PFSK-1 (cell line): Measurements from ENCODE around the gene MYO5B.

Experiments
- POLR2AphosphoS5 ChIP-seq: IDR thresholded peaks from 2 replicates; pipeline ENCODE4 v1.6.1; 2012; ENCODE audit warnings: low read depth, mild to moderate bottlenecking, control low read depth, low read length, moderate library complexity
- REST ChIP-seq, 2 experiments: IDR thresholded peaks; 2 replicates each; pipeline versions ENCODE4 v1.6.1 to v1.8.0; 2011 to 2012; ENCODE audit warnings: low read depth in 2 of 2, low read length in 2 of 2, control low read depth in 1 of 2, inconsistent platforms in 1 of 2, mild to moderate bottlenecking in 1 of 2, moderate library complexity in 1 of 2; ENCODE audit not compliant: insufficient read depth in 1 of 2
- SIN3A ChIP-seq: IDR thresholded peaks from 2 replicates; pipeline ENCODE4 v1.6.1; 2012; ENCODE audit warnings: mild to moderate bottlenecking, low read length, moderate library complexity, borderline replicate concordance; ENCODE audit not compliant: insufficient read depth

GRCh38 chr18:49886891-49887764 is 307.8 kb downstream of the MYO5B start:
- TF ChIP-seq POLR2AphosphoS5, result no peak
- TF ChIP-seq REST (IDR thresholded peaks at IDR 0.05; ENCODE audit: insufficient read depth in 1 of 2, low read depth in 2 of 2, low read length in 2 of 2), result no peak
- TF ChIP-seq SIN3A, result no peak
